H1 (cell line): ENCODE measurements around the gene CASTOR1. TPM values are rescaled to one million over a fixed set of nuclear protein-coding genes. Genes with fewer than 3 reads are reported as not detected.

ENCODE experiments used
- CTCF ChIA-PET: fragments of 300-600 bp; sonication (Branson Sonifier 250); formaldehyde crosslinking; loops from one replicate; lab custom pipeline; 2021; ENCODE audit not compliant: partially characterized antibody; lab: Charles Lee
- POLR2A ChIA-PET: fragments of 300-600 bp; sonication (Branson Sonifier 250); formaldehyde crosslinking; loops from one replicate; lab custom pipeline; 2021; ENCODE audit warnings: inconsistent platforms; ENCODE audit not compliant: partially characterized antibody; lab: Charles Lee
- DNase-seq, 2 experiments: peaks; one replicate each; pipeline versions ENCODE4 v3.0.0 to v3.0.0-alpha.2; 2010 to 2022; ENCODE audit warnings: low spot score in 2 of 2, low read depth in 1 of 2, mixed read lengths in 1 of 2
- FAIRE-seq: peaks from 2 replicates; lab custom pipeline; 2011; peaks lifted over from hg19 to GRCh38; lab: Jason Lieb, UNC
- H2AFZ ChIP-seq: 2 replicates; pipeline ENCODE4 v1.8.1; 2012; ENCODE audit warnings: low read length, inconsistent platforms
- H2AK5ac ChIP-seq: 2 replicates; pipeline ENCODE4 v1.6.1; 2013; ENCODE audit warnings: low read depth, low read length
- H2BK120ac ChIP-seq: replicated peaks from 2 replicates; pipeline ENCODE3; 2013; ENCODE audit warnings: low read depth, low read length, inconsistent platforms
- H2BK12ac ChIP-seq: 2 replicates; pipeline ENCODE4 v1.6.1; 2013; ENCODE audit warnings: low read depth, low read length
- H2BK15ac ChIP-seq: 2 replicates; pipeline ENCODE4 v1.6.1; 2013; ENCODE audit warnings: low read length
- H2BK20ac ChIP-seq: 2 replicates; pipeline ENCODE4 v1.6.1; 2013; ENCODE audit warnings: low read length
- H2BK5ac ChIP-seq: 2 replicates; pipeline ENCODE4 v1.6.1; 2013; ENCODE audit warnings: low read depth, low read length
- H3K14ac ChIP-seq: 2 replicates; pipeline ENCODE4 v1.6.1; 2013; ENCODE audit warnings: inconsistent platforms; ENCODE audit not compliant: insufficient read length
- H3K18ac ChIP-seq: 2 replicates; pipeline ENCODE4 v1.6.1; 2013; ENCODE audit warnings: low read length; ENCODE audit errors: extremely low read depth
- H3K23ac ChIP-seq: 2 replicates; pipeline ENCODE4 v1.6.1; 2013; ENCODE audit warnings: inconsistent platforms; ENCODE audit not compliant: insufficient read length
- H3K23me2 ChIP-seq: 2 replicates; pipeline ENCODE4 v1.6.1; 2013; ENCODE audit warnings: low read depth, low read length
- H3K27ac ChIP-seq: 2 replicates; pipeline ENCODE4 v1.6.1; 2011; ENCODE audit warnings: low read depth, low read length, inconsistent platforms
- H3K27me3 ChIP-seq, 4 experiments: replicated peaks in 1 of 4; 1 replicate in 1 of 4; 2 replicates in 3 of 4; pipeline versions ENCODE4 v1.6.1 to v1.8.1; 2011 to 2013; ENCODE audit warnings: low read length in 3 of 4, mild to moderate bottlenecking in 3 of 4, inconsistent platforms in 2 of 4, mixed read lengths in 2 of 4, moderate library complexity in 1 of 4; ENCODE audit not compliant: control insufficient read depth in 3 of 4, insufficient read depth in 3 of 4; ENCODE audit errors: extremely low read depth in 1 of 4
- H3K36me3 ChIP-seq, 4 experiments: 2 replicates each; pipeline versions ENCODE4 v1.6.1 to v1.8.1; 2011 to 2013; ENCODE audit warnings: mild to moderate bottlenecking in 4 of 4, low read length in 3 of 4, moderate library complexity in 2 of 4, control low read depth in 1 of 4, inconsistent platforms in 1 of 4; ENCODE audit not compliant: insufficient read depth in 4 of 4, control insufficient read depth in 2 of 4
- H3K4ac ChIP-seq: replicated peaks from 2 replicates; pipeline ENCODE3; 2013; ENCODE audit warnings: low read length, low read depth, mixed read lengths, inconsistent platforms; ENCODE audit not compliant: insufficient read length
- H3K4me1 ChIP-seq, 4 experiments: replicated peaks in 1 of 4; 1 replicate in 1 of 4; 2 replicates in 3 of 4; pipeline versions ENCODE4 v1.6.1 to v1.8.1; 2011 to 2013; ENCODE audit warnings: low read length in 3 of 4, inconsistent platforms in 2 of 4, mixed read lengths in 1 of 4; ENCODE audit not compliant: insufficient read depth in 4 of 4, control insufficient read depth in 3 of 4
- H3K4me2 ChIP-seq, 2 experiments: 2 replicates each; pipeline versions ENCODE4 v1.6.1 to v1.8.1; 2011 to 2013; ENCODE audit warnings: low read depth in 2 of 2, low read length in 2 of 2, control low read depth in 1 of 2, inconsistent platforms in 1 of 2, mild to moderate bottlenecking in 1 of 2; ENCODE audit not compliant: insufficient read depth in 1 of 2
- H3K4me3 ChIP-seq, 4 experiments: fragments of 200-600, 300-600 bp in 1 of 4; sonication (generic), shearing (Covaris generic), sonication (Bioruptor Twin) in 1 of 4; 2 replicates each; pipeline versions ENCODE4 v1.5.1 to v1.8.1; 2011 to 2016; ENCODE audit warnings: low read length in 4 of 4, low read depth in 3 of 4, control low read depth in 2 of 4, inconsistent platforms in 2 of 4, mild to moderate bottlenecking in 2 of 4, mixed read lengths in 1 of 4, moderate library complexity in 1 of 4; ENCODE audit not compliant: insufficient read depth in 2 of 4; ENCODE audit errors: extremely low read depth in 1 of 4
- H3K56ac ChIP-seq: replicated peaks from 2 replicates; pipeline ENCODE3; 2013; ENCODE audit warnings: low read depth, mild to moderate bottlenecking, mixed read lengths, low read length, inconsistent platforms; ENCODE audit not compliant: insufficient read length
- H3K79me1 ChIP-seq: 2 replicates; pipeline ENCODE4 v1.6.1; 2013; ENCODE audit warnings: low read depth, low read length, control low read depth
- H3K79me2 ChIP-seq, 2 experiments: 2 replicates each; pipeline versions ENCODE4 v1.6.1 to v1.8.1; 2012 to 2013; ENCODE audit warnings: low read length in 2 of 2, mild to moderate bottlenecking in 2 of 2, inconsistent platforms in 1 of 2; ENCODE audit not compliant: insufficient read depth in 2 of 2, control insufficient read depth in 1 of 2
- H3K9ac ChIP-seq, 4 experiments: replicated peaks in 1 of 4; 1 replicate in 1 of 4; 2 replicates in 3 of 4; pipeline versions ENCODE4 v1.6.1 to v1.8.1; 2011 to 2013; ENCODE audit warnings: low read depth in 3 of 4, low read length in 3 of 4, control low read depth in 2 of 4, mild to moderate bottlenecking in 2 of 4, moderate library complexity in 2 of 4, inconsistent platforms in 1 of 4; ENCODE audit errors: extremely low read depth in 1 of 4
- H3K9me3 ChIP-seq, 2 experiments: 2 replicates each; pipeline versions ENCODE4 v1.6.1 to v1.8.1; 2012 to 2013; ENCODE audit warnings: mild to moderate bottlenecking in 2 of 2, moderate library complexity in 2 of 2, control low read depth in 1 of 2, inconsistent platforms in 1 of 2, low read depth in 1 of 2, low read length in 1 of 2, mixed read lengths in 1 of 2; ENCODE audit not compliant: insufficient read depth in 2 of 2
- H4K20me1 ChIP-seq, 2 experiments: replicated peaks in 1 of 2; 2 replicates each; pipeline versions ENCODE3 to v1.8.1; 2011 to 2013; ENCODE audit warnings: inconsistent platforms in 2 of 2, low read length in 2 of 2, mild to moderate bottlenecking in 1 of 2; ENCODE audit not compliant: insufficient read depth in 2 of 2, control insufficient read depth in 1 of 2
- H4K5ac ChIP-seq: 2 replicates; pipeline ENCODE4 v1.6.1; 2013; ENCODE audit warnings: low read length, low read depth, mixed read lengths, inconsistent platforms; ENCODE audit not compliant: insufficient read length
- H4K8ac ChIP-seq: 2 replicates; pipeline ENCODE4 v1.8.0; 2013; ENCODE audit warnings: mild to moderate bottlenecking, moderate library complexity, low read length, inconsistent platforms; ENCODE audit not compliant: insufficient read depth; ENCODE audit errors: extremely low read depth
- H4K91ac ChIP-seq: replicated peaks from 2 replicates; pipeline ENCODE3; 2013; ENCODE audit warnings: low read length, mixed read lengths, inconsistent platforms; ENCODE audit not compliant: insufficient read length
- KDM1A ChIP-seq: fragments of 200-600, 300-600 bp; sonication (generic); IDR thresholded peaks from 2 replicates; pipeline ENCODE4 v1.7.1; 2016; ENCODE audit warnings: mild to moderate bottlenecking, low read length, borderline replicate concordance
- RAD21 ChIP-seq, 2 experiments: IDR thresholded peaks in 1 of 2; conservative IDR thresholded peaks in 1 of 2; 2 replicates each; pipeline ENCODE4 v1.6.1; 2011; ENCODE audit warnings: low read depth in 2 of 2, low read length in 2 of 2, improper control_type of control experiment in 1 of 2, inconsistent platforms in 1 of 2, mild to moderate bottlenecking in 1 of 2, moderate library complexity in 1 of 2
- WGBS, 2 experiments: shearing (Covaris generic) in 1 of 2; methylation state at CpG; one replicate each; pipeline versions ENCODE4 v1.1.6 to v1.1.7; 2013 to 2015; ENCODE audit warnings: low lambda C conversion rate in 2 of 2, mixed read lengths in 2 of 2, inconsistent platforms in 1 of 2, low coverage in 1 of 2, missing lambda C conversion rate in 1 of 2; ENCODE audit not compliant: insufficient replicate concordance in 2 of 2, insufficient coverage in 1 of 2, insufficient read length in 1 of 2; ENCODE audit errors: extremely low coverage in 1 of 2, missing lambda C conversion rate in 1 of 2; 5-methylcytosine and 5-hydroxymethylcytosine counted together
- polyA plus RNA-seq, 7 experiments: library from polyadenylated mRNA; depleted of rRNA in 3 of 7; stranded (reverse) in 5 of 7; unstranded in 2 of 7; fragments of >200 nt in 5 of 7; fragments of 200-250 nt in 2 of 7; gene quantifications; 1 replicate in 5 of 7; 2 replicates in 1 of 7; 4 replicates in 1 of 7; pipeline versions ENCODE4 v1.2.1 to v1.2.3, GENCODE V29; 2011 to 2013; ENCODE audit warnings: missing spikeins in 2 of 7, mixed read lengths in 2 of 7
- total RNA-seq: library from RNA; stranded (reverse); fragmentation: NEBNext Ultra II Directional; extraction: Animal tissue kit (Norgen Biotek cat#: 25700); gene quantifications from 2 replicates; pipeline ENCODE4 v1.2.1, GENCODE V29; 2021

CASTOR1 gene
- total and polyA plus RNA-seq, 2 of the 8 experiments (the other 6 are each of a cell fraction or from before 2014, with no cell fraction given) = 10.3 to 36.0 TPM

DNA sequence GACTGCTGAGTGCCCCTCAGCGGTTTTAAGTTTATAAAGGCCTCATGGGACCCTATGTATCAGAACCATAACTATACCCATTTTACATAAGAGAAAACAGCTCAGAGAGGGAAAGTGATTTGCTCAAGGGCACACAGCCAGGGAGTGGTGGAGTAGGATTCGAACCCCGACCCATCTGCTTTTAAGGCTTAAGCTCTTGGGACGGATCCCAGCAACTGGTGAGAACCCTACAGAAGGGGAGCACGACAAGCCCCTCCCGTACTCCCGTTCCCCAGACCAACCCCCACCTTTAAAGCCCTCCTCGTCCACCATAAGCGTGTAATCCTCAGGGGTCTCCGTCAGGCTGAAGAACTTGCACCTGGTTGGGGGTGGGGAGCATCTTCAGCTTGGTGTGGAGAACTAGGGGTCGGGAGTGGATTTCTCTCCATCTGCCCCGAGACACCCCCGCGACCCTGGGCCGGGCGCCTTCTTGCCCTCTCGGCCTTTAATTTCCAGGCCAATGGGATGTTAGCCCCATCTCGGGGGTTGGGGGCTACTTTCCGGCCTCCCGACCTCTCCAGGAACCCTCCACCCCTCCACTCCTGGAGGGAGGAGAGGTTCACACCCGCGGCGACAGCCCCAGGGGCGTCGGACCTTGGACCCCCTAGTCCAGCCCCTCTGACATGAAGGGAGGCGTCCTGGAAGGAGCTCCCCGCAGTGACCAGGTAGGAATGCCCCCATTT is 725 bp downstream of the CASTOR1 start:
- no peak overlapping the region for H2BK5ac ChIP-seq
- H3K9me3 ChIP-seq = no peaks in the 10 kb centered on the region
- TF ChIP-seq KDM1A = peak; percentile 89
- TF ChIP-seq RAD21 (IDR thresholded peaks at IDR 0.05 in 1 of 2, conservative IDR thresholded peaks at IDR 0.05 in 1 of 2; ENCODE audit: low read depth in 2 of 2, low read length in 2 of 2) = no peak
- TF ChIP-seq, all 59 proteins: peak for 1
- peaks cover 0 to 19% (median 14%) of the 10 kb centered on the region in 4 experiments; a peak in 6 of 7 replicates for H3K4me1 ChIP-seq
- peaks cover 0 to 4% of the 10 kb centered on the region in 2 experiments for H4K20me1 ChIP-seq
- no peak overlapping the region for H3K14ac ChIP-seq
- no peak overlapping the region for H3K18ac ChIP-seq
- no peak overlapping the region for H2BK20ac ChIP-seq
- no peak overlapping the region for H4K5ac ChIP-seq
- no peaks in the 10 kb centered on the region for H3K79me1 ChIP-seq
- peak overlapping the region; percentile 58 to 74 (median 70) for H3K4me3 ChIP-seq
- DNase-seq (peak in 1 of 2 experiments; percentile 59), FAIRE-seq (no peak)
- H3K27me3 ChIP-seq = no peaks in the 10 kb centered on the region
- H2BK12ac ChIP-seq = no peak overlapping the region
- H3K23me2 ChIP-seq = peaks cover 12% of the 10 kb centered on the region; the same call in 1 of the 2 replicates
- H3K23ac ChIP-seq = no peak overlapping the region
- H2AFZ ChIP-seq = no peak overlapping the region
- ChIA-PET POLR2A (interaction anchor here (0.7 to 3.8 kb wide), 12 partner anchors 9 to 180 kb away, joined by 3 to 17 read pairs (median 4); partner anchors contain the start of genes CCDC157, MTFP1, SF3A1 and TBC1D10A), CTCF (interaction anchor here (0.6 to 9.1 kb wide), 39 partner anchors 9 to 696 kb away, joined by 3 to 203 read pairs (median 5); partner anchors contain the start of genes CCDC157, RNF215, SF3A1 and TBC1D10A)
- no peaks in the 10 kb centered on the region for H3K36me3 ChIP-seq
- H2AK5ac ChIP-seq = no peak overlapping the region; the same call in 1 of the 2 replicates
- no peak overlapping the region for H3K9ac ChIP-seq
- H4K8ac ChIP-seq = no peak overlapping the region
- no peaks in the 10 kb centered on the region for H3K79me2 ChIP-seq
- no peak overlapping the region for H3K4ac ChIP-seq
- H3K56ac ChIP-seq = no peak overlapping the region
- WGBS, 2 experiments = 28% methylated on average over 25 of the region's 27 CpGs; no CpG with 5 or more reads in 1 of the 2 experiments
- peak overlapping the region; percentile 82 to 95 for H3K4me2 ChIP-seq
- no peak overlapping the region for H2BK15ac ChIP-seq
- no peak overlapping the region for H2BK120ac ChIP-seq
- H4K91ac ChIP-seq = no peak overlapping the region
- no peak overlapping the region for H3K27ac ChIP-seq
